ENCODE data around the gene KLHL22.

Gene KLHL22

GRCh38 chr22:20405931-20406685 is 89.5 kb downstream of the KLHL22 start:
- no peak for DNase-seq (ENCODE audit: low read depth)
- no peak overlapping the region for H3K4me3 ChIP-seq (ENCODE audit: low read length)
- no peak for TF ChIP-seq CTCF (IDR thresholded peaks at IDR 0.05; ENCODE audit: insufficient read depth, low read depth, low read length, missing control alignments)

DNA sequence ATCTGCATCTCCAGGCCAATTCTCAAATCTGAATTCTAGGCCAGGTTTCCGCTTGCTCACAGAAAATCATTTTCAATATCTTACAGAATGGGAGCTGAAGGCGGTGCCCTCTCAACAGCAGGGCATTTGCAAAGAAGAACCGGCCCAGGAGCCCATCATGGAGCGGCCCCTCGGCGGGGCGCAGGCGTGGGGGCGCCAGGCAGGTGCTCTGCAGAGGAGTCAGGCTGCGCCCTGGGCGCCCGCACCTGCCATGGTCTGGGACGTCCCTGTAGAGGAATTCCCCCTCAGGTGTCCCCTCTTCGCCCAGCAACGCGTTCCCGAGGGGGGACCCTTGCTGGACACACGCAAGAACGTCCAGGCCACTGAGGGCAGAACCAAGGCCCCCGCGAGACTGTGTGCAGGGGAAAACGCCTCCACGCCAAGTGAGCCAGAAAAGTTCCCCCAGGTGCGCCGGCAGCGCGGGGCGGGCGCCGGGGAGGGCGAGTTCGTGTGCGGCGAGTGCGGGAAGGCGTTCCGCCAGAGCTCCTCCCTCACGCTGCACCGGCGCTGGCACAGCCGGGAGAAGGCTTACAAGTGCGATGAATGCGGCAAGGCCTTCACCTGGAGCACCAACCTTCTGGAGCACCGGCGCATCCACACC is 90.2 kb downstream of the KLHL22 start:
- no peak for TF ChIP-seq CTCF (IDR thresholded peaks at IDR 0.05; ENCODE audit: insufficient read depth, low read depth, low read length, missing control alignments)
- no peak for DNase-seq (ENCODE audit: low read depth)
- no peak overlapping the region for H3K4me3 ChIP-seq (ENCODE audit: low read length)

GRCh38 chr22:20404881-20405280 is 90.7 kb downstream of the KLHL22 start:
- no peak for DNase-seq (ENCODE audit: low read depth)
- TF ChIP-seq CTCF (IDR thresholded peaks at IDR 0.05; ENCODE audit: insufficient read depth, low read depth, low read length, missing control alignments), result no peak
- H3K4me3 ChIP-seq (ENCODE audit: low read length), result no peak overlapping the region

DNA sequence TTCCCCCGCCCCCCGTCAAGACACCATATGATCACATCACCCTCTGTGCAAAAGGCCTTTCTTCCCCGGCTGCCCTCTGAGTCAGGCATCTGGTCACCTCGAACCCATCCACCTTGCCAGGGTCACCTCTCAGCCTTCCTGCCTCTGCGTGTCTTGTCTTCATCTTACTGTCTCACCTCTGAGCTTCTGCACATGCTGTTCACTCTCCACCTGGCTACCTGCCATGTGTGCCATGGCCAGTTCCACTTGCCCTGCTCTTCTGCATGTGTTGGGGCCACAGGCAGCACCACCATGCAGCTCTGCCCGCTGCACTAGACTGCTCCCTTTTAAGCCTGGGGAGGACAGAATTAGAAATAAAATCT is 91.8 kb downstream of the KLHL22 start:
- no peak for TF ChIP-seq CTCF (IDR thresholded peaks at IDR 0.05; ENCODE audit: insufficient read depth, low read depth, low read length, missing control alignments)
- DNase-seq (ENCODE audit: low read depth), result no peak

DNA sequence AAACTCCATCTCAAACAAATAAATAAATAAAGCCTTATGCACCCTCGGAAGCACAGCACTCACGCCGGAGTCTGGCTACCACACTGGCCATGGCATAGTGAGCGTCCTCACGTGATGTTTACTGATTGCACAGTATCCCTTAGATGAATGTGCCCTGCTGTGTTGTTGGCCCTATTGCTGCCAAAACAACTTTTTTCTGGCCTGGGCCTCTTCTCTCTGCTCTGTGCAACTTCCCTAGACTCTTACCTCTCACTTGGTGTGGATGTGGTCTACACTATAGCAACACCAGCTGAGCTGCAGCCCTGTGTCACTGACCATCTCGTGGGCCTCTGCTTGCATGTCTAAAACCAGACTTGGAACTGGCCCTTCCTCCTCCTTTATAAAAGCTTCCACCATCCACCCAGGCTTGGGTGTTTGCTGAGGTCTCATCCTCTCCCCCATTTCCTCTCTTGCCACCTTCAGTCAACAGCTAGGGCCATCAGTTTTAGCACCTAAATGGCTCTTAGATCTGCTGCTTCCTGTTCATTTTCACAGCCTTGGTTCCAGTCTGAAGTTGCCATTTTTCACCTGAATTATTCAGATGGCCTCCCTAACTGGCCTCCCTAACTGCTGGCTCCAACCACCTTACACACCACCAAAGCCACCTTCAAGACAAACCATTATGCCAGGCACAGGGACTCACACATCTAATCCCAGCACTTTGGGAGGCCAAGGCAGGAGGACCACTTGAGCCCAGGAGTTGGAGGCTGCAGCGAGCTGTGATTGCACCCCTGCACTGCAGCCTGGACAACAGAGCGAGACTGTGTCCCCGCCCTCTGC is 92.4 kb downstream of the KLHL22 start:
- no peak overlapping the region for H3K4me3 ChIP-seq (ENCODE audit: low read length)
- no peak for TF ChIP-seq CTCF (IDR thresholded peaks at IDR 0.05; ENCODE audit: insufficient read depth, low read depth, low read length, missing control alignments)
- DNase-seq (ENCODE audit: low read depth), result no peak

More for the DNA sequence above, 91.8 kb downstream of the KLHL22 start:
- no peak overlapping the region for H3K4me3 ChIP-seq (ENCODE audit: low read length)

GRCh38 chr22:20401376-20402014 is 94.1 kb downstream of the KLHL22 start:
- H3K4me3 ChIP-seq (ENCODE audit: low read length), result no peak overlapping the region
- no peak for DNase-seq (ENCODE audit: low read depth)
- TF ChIP-seq CTCF (IDR thresholded peaks at IDR 0.05; ENCODE audit: insufficient read depth, low read depth, low read length, missing control alignments), result no peak
